Esophagus squamous epithelium (tissue), 5 donors: Measurements from ENCODE around the gene CHRNA4. TPM values are rescaled to one million over a fixed set of nuclear protein-coding genes. Genes with fewer than 3 reads are reported as not detected.

Experiments
- DNase-seq: peaks from one replicate; lab custom pipeline; 2025; lab: John Stamatoyannopoulos, UW
- H3K27ac ChIP-seq, 4 donors: fragments of 200-600 bp; sonication (generic); one replicate each; pipeline ENCODE4 v1.5.1; 2016 to 2019; ENCODE audit warnings: mild to moderate bottlenecking in 1 of 4
- H3K27me3 ChIP-seq, 4 donors: fragments of 200-600 bp; sonication (generic); 1 replicate in 3 of 4; 2 replicates in 1 of 4; pipeline versions ENCODE4 v1.5.1 to v1.6.0; 2017 to 2021; ENCODE audit warnings: antibody characterized with exemption in 1 of 4
- H3K36me3 ChIP-seq, 3 donors: fragments of 200-600 bp; sonication (generic); one replicate each; pipeline ENCODE4 v1.5.1; 2016 to 2019
- H3K4me1 ChIP-seq, 3 donors: fragments of 200-600 bp; sonication (generic); one replicate each; pipeline ENCODE4 v1.5.1; 2017 to 2019
- H3K4me3 ChIP-seq, 4 donors: fragments of 200-600 bp; sonication (generic); 1 replicate in 3 of 4; 2 replicates in 1 of 4; pipeline ENCODE4 v1.5.1; 2016 to 2019; ENCODE audit warnings: mild to moderate bottlenecking in 2 of 4, moderate library complexity in 1 of 4
- H3K9me3 ChIP-seq, 3 donors: fragments of 200-600 bp; sonication (generic); one replicate each; pipeline ENCODE4 v1.5.1; 2016 to 2019
- POLR2A ChIP-seq, 4 donors: fragments of 450-650 bp; IDR thresholded peaks; one replicate each; pipeline ENCODE4 v1.6.1; 2017; ENCODE audit warnings: antibody characterized with exemption in 4 of 4, mild to moderate bottlenecking in 4 of 4, moderate library complexity in 3 of 4
- WGBS, 2 donors: methylation state at CpG; one replicate each; pipeline ENCODE4 v1.1.5; 2018; 5-methylcytosine and 5-hydroxymethylcytosine counted together
- intact Hi-C: fragments of 100-400 bp; cut with DNase I; formaldehyde crosslinking; loops from one replicate; pipeline ENCODE4 v1.15.0; 2022
- total RNA-seq, 4 donors: library from RNA; depleted of rRNA; stranded (reverse); fragments of >200 nt; gene quantifications; one replicate each; pipeline ENCODE4 v1.1.0, GENCODE V29; 2016
- TF ChIP-seq, protein P1 (sequence below), 6 experiments: fragments of 450-650 bp in 4 of 6; fragments of 200-600 bp in 2 of 6; sonication (generic) in 2 of 6; IDR thresholded peaks; one replicate each; pipeline ENCODE4 v1.5.1; 2016 to 2019; ENCODE audit warnings: antibody characterized with exemption in 6 of 6, mild to moderate bottlenecking in 4 of 6, moderate library complexity in 4 of 6
- donor health status: DM: yes; HTN: yes; CAD: no.

CHRNA4 gene
- total RNA-seq, 4 donors from 2014 or later, result not detected

DNA sequence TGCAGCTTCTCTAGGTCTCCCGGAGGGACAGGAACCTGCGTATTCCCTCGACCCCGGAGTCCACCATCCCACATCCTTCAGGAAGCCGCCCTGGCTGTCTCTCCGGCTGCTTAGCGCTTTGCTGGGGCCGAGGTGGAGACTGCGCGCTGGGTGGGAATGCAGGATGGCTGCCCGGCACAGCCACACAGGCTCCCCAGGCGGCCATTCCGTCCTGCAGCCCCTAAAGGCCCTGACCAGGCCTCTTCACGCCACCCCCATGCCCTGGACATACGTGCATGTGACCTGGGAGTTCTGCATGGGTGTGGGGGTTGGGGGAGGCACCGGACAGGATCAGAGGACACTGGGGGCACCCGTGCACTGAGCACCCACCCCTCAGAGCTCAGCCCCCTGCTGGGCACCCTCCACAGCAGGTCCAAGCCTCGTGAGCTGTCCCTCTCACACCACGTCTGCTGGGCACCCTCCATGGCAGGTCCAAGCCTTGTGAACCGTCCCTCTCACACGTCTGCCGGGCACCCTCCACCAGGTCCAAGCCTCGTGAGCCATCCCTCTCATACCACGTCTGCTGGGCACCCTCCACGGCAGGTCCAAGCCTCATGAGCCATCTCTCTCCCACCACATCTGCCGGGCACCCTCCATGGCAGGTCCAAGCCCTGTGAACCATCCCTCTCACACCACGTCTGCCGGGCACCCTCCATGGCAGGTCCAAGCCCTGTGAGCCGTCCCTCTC is 40.4 kb upstream of the CHRNA4 start:
- no peaks in the 10 kb centered on the region for H3K9me3 ChIP-seq
- no peak for DNase-seq
- H3K27ac ChIP-seq, result no peak overlapping the region
- no peaks in the 10 kb centered on the region for H3K36me3 ChIP-seq
- intact Hi-C loops, result no loop called here
- no peak overlapping the region for H3K4me3 ChIP-seq
- H3K4me1 ChIP-seq, result no peaks in the 10 kb centered on the region
- H3K27me3 ChIP-seq, result peaks cover 0 to 84% (median 0%) of the 10 kb centered on the region in 4 donors
- no peak for TF ChIP-seq POLR2A (IDR thresholded peaks at IDR 0.05)
- TF ChIP-seq, protein P1, sequence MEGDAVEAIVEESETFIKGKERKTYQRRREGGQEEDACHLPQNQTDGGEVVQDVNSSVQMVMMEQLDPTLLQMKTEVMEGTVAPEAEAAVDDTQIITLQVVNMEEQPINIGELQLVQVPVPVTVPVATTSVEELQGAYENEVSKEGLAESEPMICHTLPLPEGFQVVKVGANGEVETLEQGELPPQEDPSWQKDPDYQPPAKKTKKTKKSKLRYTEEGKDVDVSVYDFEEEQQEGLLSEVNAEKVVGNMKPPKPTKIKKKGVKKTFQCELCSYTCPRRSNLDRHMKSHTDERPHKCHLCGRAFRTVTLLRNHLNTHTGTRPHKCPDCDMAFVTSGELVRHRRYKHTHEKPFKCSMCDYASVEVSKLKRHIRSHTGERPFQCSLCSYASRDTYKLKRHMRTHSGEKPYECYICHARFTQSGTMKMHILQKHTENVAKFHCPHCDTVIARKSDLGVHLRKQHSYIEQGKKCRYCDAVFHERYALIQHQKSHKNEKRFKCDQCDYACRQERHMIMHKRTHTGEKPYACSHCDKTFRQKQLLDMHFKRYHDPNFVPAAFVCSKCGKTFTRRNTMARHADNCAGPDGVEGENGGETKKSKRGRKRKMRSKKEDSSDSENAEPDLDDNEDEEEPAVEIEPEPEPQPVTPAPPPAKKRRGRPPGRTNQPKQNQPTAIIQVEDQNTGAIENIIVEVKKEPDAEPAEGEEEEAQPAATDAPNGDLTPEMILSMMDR (IDR thresholded peaks at IDR 0.05), result no peak
- WGBS, 2 donors, result 66 to 74% methylated on average over 11 to 21 of the region's 29 CpGs

DNA sequence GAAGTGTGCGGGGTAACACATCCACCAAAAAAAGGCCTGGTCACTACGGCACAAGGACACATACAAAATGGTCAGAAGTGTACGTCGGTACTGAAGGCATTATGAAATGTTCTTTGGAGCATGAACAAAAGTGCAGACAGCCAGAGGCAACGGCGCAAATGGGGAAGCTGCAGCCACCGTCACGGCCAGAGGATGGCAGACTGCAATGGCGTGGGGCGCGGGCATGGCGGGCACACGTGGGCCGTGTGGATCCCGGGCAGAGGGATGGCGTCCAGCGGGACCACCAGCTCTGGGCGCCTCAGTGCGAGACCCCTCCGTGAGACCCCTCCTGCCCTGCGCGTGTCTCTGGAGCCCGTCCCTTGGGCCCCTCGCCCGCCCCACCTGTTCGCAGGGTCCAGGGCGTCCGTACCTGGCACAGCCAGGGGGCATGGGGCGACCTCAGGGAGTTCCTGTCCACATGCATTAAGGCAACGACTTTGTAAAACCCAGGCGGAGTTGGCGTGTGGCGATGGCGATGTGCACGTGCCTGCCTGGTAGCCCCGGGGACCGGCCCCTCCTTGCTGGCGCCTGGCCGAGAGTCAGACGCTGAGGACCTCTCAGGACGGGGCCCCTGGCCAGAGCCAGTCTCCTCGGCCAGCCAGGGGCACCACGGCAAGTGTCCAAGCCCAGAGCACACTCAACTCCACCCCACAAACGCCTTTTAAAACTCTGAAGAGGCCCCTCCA is 39.5 kb upstream of the CHRNA4 start:
- intact Hi-C loops, result no loop called here
- Histone ChIP-seq H3K36me3 (no peaks in the 10 kb centered on the region), H3K27me3 (peaks cover 0 to 92% (median 0%) of the 10 kb centered on the region in 4 donors), H3K9me3 (no peaks in the 10 kb centered on the region), H3K4me3 (no peak overlapping the region), H3K27ac (no peak overlapping the region), H3K4me1 (no peaks in the 10 kb centered on the region)
- no peak for TF ChIP-seq POLR2A (IDR thresholded peaks at IDR 0.05)
- TF ChIP-seq, protein P1 (IDR thresholded peaks at IDR 0.05), result no peak
- WGBS, 2 donors, result 77 to 80% methylated on average over 23 to 34 of the region's 44 CpGs
- DNase-seq, result no peak

DNA sequence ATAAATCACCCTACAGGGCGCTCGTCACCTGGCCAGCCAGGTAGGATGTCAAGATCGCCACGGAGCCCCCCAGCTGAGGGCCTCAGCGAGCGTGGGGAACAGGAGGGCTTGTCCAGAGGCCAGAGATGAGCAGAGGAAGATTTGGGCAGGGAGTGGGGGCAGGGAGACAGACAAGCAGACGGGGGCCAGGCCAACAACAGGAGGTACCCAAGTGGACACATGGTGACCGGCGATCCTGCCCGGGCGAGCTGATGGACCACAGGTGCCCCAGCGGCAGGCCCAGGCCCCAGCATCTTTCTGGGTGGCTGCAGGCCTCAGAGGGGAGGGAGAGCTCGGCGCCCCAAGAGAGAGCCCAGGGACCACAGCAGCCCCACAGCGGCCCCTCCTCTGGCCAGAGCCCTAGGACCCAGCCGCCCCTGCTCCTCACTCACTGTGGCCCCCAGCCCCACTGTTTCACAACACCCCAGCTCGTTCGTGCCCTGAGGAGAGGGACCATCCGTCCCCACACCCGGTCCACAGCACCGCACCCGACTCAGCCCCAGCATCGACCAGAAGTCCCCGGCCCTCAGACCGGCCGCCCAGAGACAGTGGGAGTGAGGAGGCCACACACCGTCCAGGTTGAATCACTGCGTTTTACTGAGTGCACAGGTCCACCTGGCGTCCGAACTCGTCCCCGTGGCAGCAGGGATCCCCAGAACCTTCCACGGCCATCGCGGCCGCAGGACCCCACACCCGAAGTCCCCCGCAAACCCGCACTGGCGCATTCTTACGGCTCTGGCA is 38.6 kb upstream of the CHRNA4 start:
- no peaks in the 10 kb centered on the region for H3K36me3 ChIP-seq
- no peak overlapping the region for H3K4me3 ChIP-seq
- peaks cover 0 to 92% (median 0%) of the 10 kb centered on the region in 4 donors for H3K27me3 ChIP-seq
- TF ChIP-seq, protein P1 (IDR thresholded peaks at IDR 0.05), result no peak
- no peak for TF ChIP-seq POLR2A (IDR thresholded peaks at IDR 0.05)
- WGBS, 2 donors, result 81 to 84% methylated on average over 15 to 34 of the region's 41 CpGs
- no peaks in the 10 kb centered on the region for H3K9me3 ChIP-seq
- H3K27ac ChIP-seq, result no peak overlapping the region
- no peaks in the 10 kb centered on the region for H3K4me1 ChIP-seq
- DNase-seq, result no peak
- intact Hi-C loops, result no loop called here

DNA sequence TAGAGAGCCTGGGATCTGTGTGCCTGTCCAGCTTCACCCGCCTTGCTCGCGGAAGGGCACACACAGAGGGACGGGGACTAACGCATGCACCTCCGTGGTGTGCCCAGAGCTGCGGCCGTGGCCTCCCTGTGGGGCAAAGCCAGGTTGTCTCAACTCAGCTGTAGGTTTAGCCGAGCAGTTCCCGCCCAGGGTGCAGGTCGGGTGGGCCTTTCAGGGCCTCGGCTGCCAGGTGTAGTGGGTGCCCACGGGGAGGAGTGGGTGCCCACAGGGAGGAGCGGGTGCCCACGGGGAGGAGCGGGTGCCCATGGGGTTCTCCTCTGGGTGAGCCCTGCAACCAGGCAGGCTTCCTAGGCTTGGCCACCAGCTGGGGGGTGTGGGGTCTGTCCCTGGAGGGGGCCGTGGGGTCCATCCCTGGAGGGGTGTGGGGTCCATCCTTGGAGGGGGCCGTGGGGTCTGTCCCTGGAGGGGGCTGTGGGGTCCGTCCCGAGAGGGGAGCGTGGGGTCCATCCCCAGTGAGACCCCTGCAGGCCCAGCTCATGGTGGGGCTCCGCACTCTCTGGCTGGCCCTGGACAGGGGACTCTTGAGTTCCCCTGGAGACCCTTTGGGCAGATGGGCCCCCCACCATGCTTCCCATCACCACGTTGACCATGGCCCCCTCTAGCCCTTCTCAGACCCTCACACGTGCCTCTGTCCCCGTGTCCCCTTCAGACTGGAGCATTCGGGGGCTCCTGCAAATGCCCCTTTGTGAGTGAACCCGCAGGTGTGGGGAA is 37.8 kb upstream of the CHRNA4 start:
- 54 to 58% methylated on average over 3 to 5 of the region's 27 CpGs for WGBS, 2 donors
- Histone ChIP-seq H3K27me3 (peaks cover 0 to 92% (median 0%) of the 10 kb centered on the region in 4 donors), H3K36me3 (no peaks in the 10 kb centered on the region), H3K27ac (no peak overlapping the region), H3K4me1 (no peaks in the 10 kb centered on the region), H3K4me3 (no peak overlapping the region), H3K9me3 (no peaks in the 10 kb centered on the region)
- TF ChIP-seq, protein P1 (IDR thresholded peaks at IDR 0.05), result no peak
- no peak for TF ChIP-seq POLR2A (IDR thresholded peaks at IDR 0.05)
- intact Hi-C loops, result no loop called here
- no peak for DNase-seq
